OCI-LY7 (cell line): ENCODE data around the gene ZFP36L2.
A peak's percentile ranks its signal among the peaks of the same experiment; 100 is the strongest.

Experiments used
- EZH2phosphoT487 ChIP-seq: fragments of 200-600 bp; sonication (generic); IDR thresholded peaks from 2 replicates; pipeline ENCODE4 v1.6.1; 2018; ENCODE audit warnings: low read depth, borderline replicate concordance, mild to moderate bottlenecking, mixed run types, antibody characterized with exemption, low read length, moderate library complexity, mixed read lengths
- TF ChIP-seq, protein P1 (sequence below): fragments of 200-600 bp; sonication (generic); conservative IDR thresholded peaks from 2 replicates; pipeline ENCODE4 v1.5.1; 2014; ENCODE audit warnings: mild to moderate bottlenecking, antibody characterized with exemption, low read length, moderate library complexity, mixed read lengths

GRCh38 chr2:43214253-43214652 lies 12.2 kb downstream of the ZFP36L2 start:
- TF ChIP-seq, protein P1, sequence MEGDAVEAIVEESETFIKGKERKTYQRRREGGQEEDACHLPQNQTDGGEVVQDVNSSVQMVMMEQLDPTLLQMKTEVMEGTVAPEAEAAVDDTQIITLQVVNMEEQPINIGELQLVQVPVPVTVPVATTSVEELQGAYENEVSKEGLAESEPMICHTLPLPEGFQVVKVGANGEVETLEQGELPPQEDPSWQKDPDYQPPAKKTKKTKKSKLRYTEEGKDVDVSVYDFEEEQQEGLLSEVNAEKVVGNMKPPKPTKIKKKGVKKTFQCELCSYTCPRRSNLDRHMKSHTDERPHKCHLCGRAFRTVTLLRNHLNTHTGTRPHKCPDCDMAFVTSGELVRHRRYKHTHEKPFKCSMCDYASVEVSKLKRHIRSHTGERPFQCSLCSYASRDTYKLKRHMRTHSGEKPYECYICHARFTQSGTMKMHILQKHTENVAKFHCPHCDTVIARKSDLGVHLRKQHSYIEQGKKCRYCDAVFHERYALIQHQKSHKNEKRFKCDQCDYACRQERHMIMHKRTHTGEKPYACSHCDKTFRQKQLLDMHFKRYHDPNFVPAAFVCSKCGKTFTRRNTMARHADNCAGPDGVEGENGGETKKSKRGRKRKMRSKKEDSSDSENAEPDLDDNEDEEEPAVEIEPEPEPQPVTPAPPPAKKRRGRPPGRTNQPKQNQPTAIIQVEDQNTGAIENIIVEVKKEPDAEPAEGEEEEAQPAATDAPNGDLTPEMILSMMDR = peak; percentile 32; the same call in 1 of the 2 replicates
- no peak for TF ChIP-seq EZH2phosphoT487
